HepG2 (cell line): ENCODE measurements around the gene TCAIM. TPM values are rescaled to one million over a fixed set of nuclear protein-coding genes. Genes with fewer than 3 reads are reported as not detected.

Experiments
- ATAC-seq: fragments of 200-7000 bp; cut with Tn5 transposase; 3 replicates; pipeline ENCODE4 v1.9.1; 2020; ENCODE audit warnings: mild to moderate bottlenecking, moderate library complexity
- BruUV-seq: library from RNA; stranded (reverse); fragments of 400-500 nt; replicated peaks from 2 replicates; lab custom pipeline; 2021; lab: Mats Ljungman, UMichigan
- CTCF ChIA-PET: fragments of 300-600 bp; formaldehyde crosslinking; extraction: SDS; loops from one replicate; lab custom pipeline; 2021; ENCODE audit warnings: low total read pairs, inconsistent platforms, low intra/inter-chr PET ratio; lab: Yijun Ruan, JAX
- POLR2A ChIA-PET: fragments of 350-600 bp; sonication (Branson Sonifier 250); formaldehyde crosslinking; loops from one replicate; lab custom pipeline; 2020; ENCODE audit warnings: antibody characterized with exemption, inconsistent platforms; lab: Yijun Ruan, JAX
- DNase-seq: peaks from one replicate; pipeline ENCODE4 v3.0.0-alpha.2; 2015; ENCODE audit warnings: low spot score
- FAIRE-seq: peaks from 3 replicates; lab custom pipeline; 2011; peaks lifted over from hg19 to GRCh38; lab: Jason Lieb, UNC
- H2AFZ ChIP-seq: one replicate; pipeline ENCODE4 v1.6.1; 2011; ENCODE audit warnings: low read length, inconsistent platforms
- H3K27ac ChIP-seq: fragments of 300-600 bp; 3 replicates; pipeline ENCODE4 v1.8.0; 2011; ENCODE audit warnings: mixed run types, mild to moderate bottlenecking, mixed read lengths, low read length, inconsistent platforms; ENCODE audit not compliant: insufficient read depth; ENCODE audit errors: extremely low read length
- H3K27me3 ChIP-seq, 2 experiments: fragments of 200-600 bp in 1 of 2; 2 replicates in 1 of 2; 3 replicates in 1 of 2; pipeline versions ENCODE4 v1.6.0 to v1.8.0; 2011; ENCODE audit warnings: low read length in 2 of 2, mild to moderate bottlenecking in 2 of 2, moderate library complexity in 2 of 2, inconsistent platforms in 1 of 2; ENCODE audit not compliant: insufficient read depth in 2 of 2, control insufficient read depth in 1 of 2
- H3K36me3 ChIP-seq, 2 experiments: fragments of 200-600 bp in 1 of 2; replicated peaks in 1 of 2; 2 replicates in 1 of 2; 3 replicates in 1 of 2; pipeline versions ENCODE4 v1.5.1 to v1.8.0; 2011; ENCODE audit warnings: low read length in 2 of 2, inconsistent platforms in 1 of 2; ENCODE audit not compliant: insufficient read depth in 2 of 2, control insufficient read depth in 1 of 2
- H3K4me1 ChIP-seq: 2 replicates; pipeline ENCODE4 v1.5.1; 2012; ENCODE audit warnings: low read length, inconsistent platforms; ENCODE audit not compliant: insufficient read depth
- H3K4me2 ChIP-seq: 2 replicates; pipeline ENCODE4 v1.6.0; 2011; ENCODE audit warnings: low read depth, low read length, inconsistent platforms
- H3K4me3 ChIP-seq, 3 experiments: fragments of 200-600 bp in 1 of 3; sonication (generic), shearing (Covaris generic) in 1 of 3; replicated peaks in 1 of 3; 2 replicates each; pipeline ENCODE4 v1.5.1; 2011 to 2016; ENCODE audit warnings: low read length in 3 of 3, inconsistent platforms in 2 of 3, low read depth in 2 of 3, mild to moderate bottlenecking in 2 of 3, control low read depth in 1 of 3, mixed read lengths in 1 of 3; ENCODE audit not compliant: insufficient read depth in 1 of 3
- H3K79me2 ChIP-seq: one replicate; pipeline ENCODE4 v1.6.1; 2011; ENCODE audit warnings: low read length, inconsistent platforms; ENCODE audit not compliant: insufficient read depth
- H3K9ac ChIP-seq: 2 replicates; pipeline ENCODE4 v1.6.0; 2011; ENCODE audit warnings: mild to moderate bottlenecking, low read depth, low read length, inconsistent platforms; ENCODE audit not compliant: insufficient read depth
- H3K9me3 ChIP-seq: 2 replicates; pipeline ENCODE4 v1.5.1; 2012; ENCODE audit warnings: mild to moderate bottlenecking, low read length
- H4K20me1 ChIP-seq: 2 replicates; pipeline ENCODE4 v1.6.0; 2011; ENCODE audit warnings: inconsistent platforms, mild to moderate bottlenecking, low read length, moderate library complexity; ENCODE audit not compliant: insufficient read depth
- HNF4A ChIP-seq: sonication (generic); formaldehyde crosslinking; IDR thresholded peaks from 2 replicates; pipeline ENCODE4 v1.4.0; 2020; ENCODE audit warnings: missing genetic modification reagents
- NAIF1 ChIP-seq: sonication (generic); formaldehyde crosslinking; IDR thresholded peaks from 2 replicates; pipeline ENCODE4 v1.5.0; 2020; ENCODE audit warnings: mild to moderate bottlenecking, missing genetic modification reagents, borderline replicate concordance
- PRPF4 ChIP-seq: fragments of 200-400 bp; formaldehyde crosslinking; IDR thresholded peaks from 2 replicates; pipeline ENCODE4 v1.6.1; 2016; ENCODE audit warnings: low read length, low read depth; ENCODE audit not compliant: poor library complexity, severe bottlenecking
- SNAPC5 ChIP-seq: sonication (generic); formaldehyde crosslinking; IDR thresholded peaks from 2 replicates; pipeline ENCODE4 v1.8.1; 2023; ENCODE audit warnings: mild to moderate bottlenecking, missing genetic modification reagents, borderline replicate concordance
- YY1 ChIP-seq: IDR thresholded peaks from 2 replicates; pipeline ENCODE4 v1.6.1; 2011; ENCODE audit warnings: low read length, low read depth, moderate library complexity, mild to moderate bottlenecking; ENCODE audit not compliant: insufficient read depth, insufficient replicate concordance
- ZNF230 ChIP-seq: sonication (generic); formaldehyde crosslinking; IDR thresholded peaks from 2 replicates; pipeline ENCODE4 v1.4.0; 2020; ENCODE audit warnings: mild to moderate bottlenecking, missing genetic modification reagents
- ZNF232 ChIP-seq: sonication (generic); formaldehyde crosslinking; IDR thresholded peaks from 2 replicates; pipeline ENCODE4 v1.4.0; 2020; ENCODE audit warnings: missing genetic modification reagents, borderline replicate concordance
- ZNF235 ChIP-seq: sonication (generic); formaldehyde crosslinking; IDR thresholded peaks from 2 replicates; pipeline ENCODE4 v1.8.1; 2023; ENCODE audit warnings: mild to moderate bottlenecking, missing genetic modification reagents, borderline replicate concordance
- ZNF780A ChIP-seq: sonication (generic); formaldehyde crosslinking; IDR thresholded peaks from 2 replicates; pipeline ENCODE4 v1.8.0; 2022; ENCODE audit warnings: mild to moderate bottlenecking, missing genetic modification reagents, moderate library complexity
- WGBS: methylation state at CpG from one replicate; pipeline ENCODE4 v1.1.6; 2017; ENCODE audit warnings: low lambda C conversion rate; 5-methylcytosine and 5-hydroxymethylcytosine counted together
- in situ Hi-C: cut with HindIII; loops from 2 replicates; pipeline ENCODE4 v1.10.0; 2017; ENCODE audit warnings: low pct_unique_long_range_greater_than_20kb; ENCODE audit not compliant: extremely low pct_ligation_motif_present
- intact Hi-C: fragments of 100-400 bp; cut with micrococcal nuclease; formaldehyde crosslinking; loops from one replicate; pipeline ENCODE4 v1.10.0; 2022; ENCODE audit not compliant: unreplicated experiment
- polyA plus RNA-seq, 8 experiments: library from polyadenylated mRNA; depleted of rRNA in 3 of 8; stranded (reverse) in 7 of 8; unstranded in 1 of 8; fragments of >200 nt; fragmentation: Illumina TruSeq in 4 of 8; extraction: Trizol in 4 of 8; gene quantifications; 2 replicates each; pipeline versions ENCODE4 v1.2.1 to v1.2.3, GENCODE V29; 2011 to 2016; ENCODE audit warnings: low read depth in 4 of 8, missing spikeins in 1 of 8, mixed read lengths in 1 of 8; ENCODE audit not compliant: insufficient read depth in 1 of 8
- total RNA-seq, 5 experiments: library from RNA; depleted of rRNA; stranded (reverse); fragments of >200 nt; fragmentation: Illumina TruSeq; extraction: Trizol; gene quantifications; 2 replicates each; pipeline ENCODE4 v1.2.3, GENCODE V29; 2016; ENCODE audit warnings: low read depth in 1 of 5
- TF ChIP-seq, protein P1 (sequence below): sonication (generic); formaldehyde crosslinking; IDR thresholded peaks from 2 replicates; pipeline ENCODE4 v1.4.0; 2020; ENCODE audit warnings: missing genetic modification reagents

Gene TCAIM
- total and polyA plus RNA-seq, 2 of the 13 experiments (the other 11 are each of a cell fraction or from before 2014, with no cell fraction given): 16.9 to 22.6 TPM

DNA sequence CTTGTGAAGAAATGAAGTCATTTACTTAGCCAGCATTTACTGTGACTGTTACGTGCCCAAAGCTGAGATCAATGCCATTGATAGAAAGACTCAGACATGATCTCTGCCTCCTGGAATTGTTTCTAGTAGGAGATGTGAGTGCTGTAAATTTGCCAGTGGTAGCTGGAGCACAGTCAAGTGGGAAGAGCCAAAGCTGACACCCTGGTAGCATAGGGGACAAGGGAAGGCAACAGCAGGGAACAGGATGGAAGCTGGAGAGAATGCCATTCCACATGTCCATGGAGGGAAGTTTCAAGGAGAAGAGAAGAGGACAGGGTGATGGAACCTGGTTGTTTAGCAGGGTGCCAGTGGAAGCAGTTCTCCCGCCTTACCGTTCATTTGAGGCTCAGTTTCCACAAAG lies 64.0 kb downstream of the TCAIM start:
- DNase-seq (no peak), FAIRE-seq (no peak), ATAC-seq (no peak)
- Histone ChIP-seq H3K4me3 (no peak overlapping the region), H3K36me3 (no peaks in the 10 kb centered on the region), H2AFZ (no peak overlapping the region), H3K79me2 (no peaks in the 10 kb centered on the region), H4K20me1 (no peaks in the 10 kb centered on the region), H3K9ac (no peak overlapping the region), H3K4me2 (no peak overlapping the region), H3K27me3 (no peaks in the 10 kb centered on the region), H3K4me1 (peaks cover 12% of the 10 kb centered on the region), H3K27ac (no peak overlapping the region), H3K9me3 (no peaks in the 10 kb centered on the region)
- 99% methylated on average over 3 of the region's 3 CpGs for WGBS
- POLR2A ChIA-PET: no interaction called here
- intact Hi-C loops (no loop called here), in situ Hi-C loops (no loop called here)
- TF ChIP-seq ZNF230: no peak
- BruUV-seq: no TSS peak
- CTCF ChIA-PET: no interaction called here

GRCh38 chr3:44409640-44410410 lies 71.3 kb downstream of the TCAIM start:
- Histone ChIP-seq H3K9me3 (no peaks in the 10 kb centered on the region), H3K79me2 (no peaks in the 10 kb centered on the region), H3K9ac (no peak overlapping the region), H3K4me2 (no peak overlapping the region), H3K36me3 (no peaks in the 10 kb centered on the region), H2AFZ (no peak overlapping the region), H3K4me3 (no peak overlapping the region), H4K20me1 (no peaks in the 10 kb centered on the region), H3K27me3 (no peaks in the 10 kb centered on the region), H3K4me1 (peaks cover 9% of the 10 kb centered on the region), H3K27ac (no peak overlapping the region)
- intact Hi-C loops (no loop called here), in situ Hi-C loops (no loop called here)
- FAIRE-seq (no peak), ATAC-seq (no peak), DNase-seq (no peak)
- BruUV-seq: no TSS peak
- WGBS: 80% methylated on average over 2 of the region's 4 CpGs
- ChIA-PET POLR2A (no interaction called here), CTCF (no interaction called here)
- TF ChIP-seq SNAPC5 (CRISPR knock-in tag) (no peak), ZNF235 (CRISPR knock-in tag) (no peak), YY1 (no peak), ZNF780A (CRISPR knock-in tag) (no peak), NAIF1 (CRISPR knock-in tag) (no peak), HNF4A (CRISPR knock-in tag) (no peak), PRPF4 (no peak), ZNF232 (CRISPR knock-in tag) (no peak)
- TF ChIP-seq, protein P1, sequence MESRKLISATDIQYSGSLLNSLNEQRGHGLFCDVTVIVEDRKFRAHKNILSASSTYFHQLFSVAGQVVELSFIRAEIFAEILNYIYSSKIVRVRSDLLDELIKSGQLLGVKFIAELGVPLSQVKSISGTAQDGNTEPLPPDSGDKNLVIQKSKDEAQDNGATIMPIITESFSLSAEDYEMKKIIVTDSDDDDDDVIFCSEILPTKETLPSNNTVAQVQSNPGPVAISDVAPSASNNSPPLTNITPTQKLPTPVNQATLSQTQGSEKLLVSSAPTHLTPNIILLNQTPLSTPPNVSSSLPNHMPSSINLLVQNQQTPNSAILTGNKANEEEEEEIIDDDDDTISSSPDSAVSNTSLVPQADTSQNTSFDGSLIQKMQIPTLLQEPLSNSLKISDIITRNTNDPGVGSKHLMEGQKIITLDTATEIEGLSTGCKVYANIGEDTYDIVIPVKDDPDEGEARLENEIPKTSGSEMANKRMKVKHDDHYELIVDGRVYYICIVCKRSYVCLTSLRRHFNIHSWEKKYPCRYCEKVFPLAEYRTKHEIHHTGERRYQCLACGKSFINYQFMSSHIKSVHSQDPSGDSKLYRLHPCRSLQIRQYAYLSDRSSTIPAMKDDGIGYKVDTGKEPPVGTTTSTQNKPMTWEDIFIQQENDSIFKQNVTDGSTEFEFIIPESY (CRISPR knock-in tag): no peak
